ENCODE data around the gene TMEM63C. TPM values are rescaled to one million over a fixed set of nuclear protein-coding genes. Genes with fewer than 3 reads are reported as not detected.

Gene TMEM63C
- total and polyA plus RNA-seq, 8 donors: 0.14 to 8.8 (median 1.4) TPM; not detected in 2

GRCh38 chr14:77268989-77269600, 87.5 kb downstream of the TMEM63C start:
- peaks cover 8 to 67% (median 32%) of the 10 kb centered on the region in 3 donors for H3K27me3 ChIP-seq
- H3K27ac ChIP-seq: no peak overlapping the region
- peak in 1 of 2 donors; percentile 15 for DNase-seq
- no peaks in the 10 kb centered on the region for H3K36me3 ChIP-seq
- no peak overlapping the region for H3K4me3 ChIP-seq
- WGBS, 5 donors: 28 to 38% (median 32%) methylated on average over 6 to 8 of the region's 8 CpGs
- H3K9me3 ChIP-seq: peaks cover 0 to 23% (median 17%) of the 10 kb centered on the region in 4 donors
- intact Hi-C loops (cut with DNase I; ENCODE audit: low total_unique reads): no loop called here
- H3K4me1 ChIP-seq: peaks cover 0 to 17% (median 9%) of the 10 kb centered on the region in 4 donors
- TF ChIP-seq CTCF (IDR thresholded peaks at IDR 0.05): no peak
- TF ChIP-seq POLR2A (IDR thresholded peaks at IDR 0.05): no peak
- no peak for TF ChIP-seq POLR2AphosphoS5 (IDR thresholded peaks at IDR 0.05)
- TF ChIP-seq EP300 (IDR thresholded peaks at IDR 0.05): no peak

DNA sequence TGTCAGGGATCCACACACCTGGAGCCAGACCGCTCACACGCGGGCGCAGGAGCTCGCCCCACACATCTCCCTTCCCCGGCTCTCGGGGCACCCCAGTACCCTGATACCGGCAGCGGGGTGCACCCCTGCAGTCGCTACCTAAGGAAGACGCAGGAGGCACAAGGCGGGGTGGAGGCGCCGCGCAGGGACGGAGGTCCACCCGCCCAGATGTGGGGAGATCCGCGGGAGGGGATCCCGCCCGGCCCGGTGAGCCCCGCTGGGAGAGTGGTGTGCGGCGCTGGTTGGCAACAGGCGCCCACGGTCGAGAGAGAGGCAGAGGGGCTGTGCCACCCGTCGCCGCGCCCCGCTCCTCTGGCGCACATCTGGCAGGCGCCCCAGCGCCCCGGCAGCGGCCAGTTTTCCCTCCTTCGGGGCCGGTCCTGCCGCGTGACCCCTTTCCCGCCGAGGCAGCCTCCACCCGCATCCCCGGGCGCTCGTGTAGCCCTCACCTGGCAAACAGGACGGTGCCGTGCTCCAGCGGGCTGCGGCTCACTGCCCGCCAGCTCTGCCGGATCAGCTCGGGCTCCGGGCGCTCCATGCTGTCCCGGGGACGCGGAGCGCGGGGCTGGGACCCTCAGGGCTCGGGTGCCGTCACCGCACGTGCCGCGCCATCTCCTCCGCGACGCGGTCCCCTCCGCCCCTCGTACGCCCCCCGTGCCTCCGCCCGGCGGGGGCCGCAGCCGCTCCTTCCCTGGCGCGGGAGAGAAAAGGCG, 88.9 kb downstream of the TMEM63C start:
- TF ChIP-seq POLR2A (IDR thresholded peaks at IDR 0.05) (no peak), POLR2AphosphoS5 (IDR thresholded peaks at IDR 0.05) (no peak), EP300 (IDR thresholded peaks at IDR 0.05) (no peak), CTCF (IDR thresholded peaks at IDR 0.05) (no peak)
- intact Hi-C loops (cut with DNase I; ENCODE audit: low total_unique reads): no loop called here
- H3K27me3 ChIP-seq: peaks cover 8 to 67% (median 32%) of the 10 kb centered on the region in 3 donors
- peak overlapping the region in 1 of 4 donors; percentile 6 for H3K4me3 ChIP-seq
- 3 to 7% (median 4%) methylated on average over 26 to 84 of the region's 84 CpGs; no CpG with 5 or more reads in 1 of the 5 donors for WGBS, 5 donors
- peaks cover 0 to 17% (median 9%) of the 10 kb centered on the region in 4 donors for H3K4me1 ChIP-seq
- DNase-seq: peak in 1 of 2 donors; percentile 16
- peaks cover 0 to 11% (median 0%) of the 10 kb centered on the region in 4 donors for H3K36me3 ChIP-seq
- peaks cover 0 to 23% (median 17%) of the 10 kb centered on the region in 4 donors for H3K9me3 ChIP-seq
- H3K27ac ChIP-seq: no peak overlapping the region

GRCh38 chr14:77271113-77271710, 89.6 kb downstream of the TMEM63C start, which contains the start of gene NGB:
Gene NGB (minus strand): TSS chr14:77271206. CDS start chr14:77270937, 269 bp downstream.
- DNase-seq: no peak
- Histone ChIP-seq H3K4me3 (peak within 1 kb of the TSS in 1 of 4 donors; percentile 6), H3K27me3 (peaks cover 8 to 67% (median 32%) of the 10 kb centered on the region in 3 donors), H3K36me3 (peaks cover 0 to 18% (median 2%) of the 10 kb centered on the region in 4 donors), H3K9me3 (peaks cover 0 to 23% (median 17%) of the 10 kb centered on the region in 4 donors), H3K27ac (no peak within 1 kb of the TSS), H3K4me1 (peaks cover 0 to 17% (median 9%) of the 10 kb centered on the region in 4 donors)
- WGBS, 5 donors: 15 to 49% (median 18%) methylated on average over 9 to 38 of the region's 38 CpGs
- no peak for TF ChIP-seq POLR2A (IDR thresholded peaks at IDR 0.05)
- TF ChIP-seq CTCF (IDR thresholded peaks at IDR 0.05): no peak
- no peak for TF ChIP-seq POLR2AphosphoS5 (IDR thresholded peaks at IDR 0.05)
- no peak for TF ChIP-seq EP300 (IDR thresholded peaks at IDR 0.05)
- intact Hi-C loops (cut with DNase I; ENCODE audit: low total_unique reads): no loop called here

GRCh38 chr14:77272261-77272660, 90.7 kb downstream of the TMEM63C start:
- Histone ChIP-seq H3K27ac (no peak overlapping the region), H3K4me3 (no peak overlapping the region), H3K27me3 (peaks cover 8 to 58% (median 32%) of the 10 kb centered on the region in 3 donors), H3K36me3 (peaks cover 4 to 28% (median 13%) of the 10 kb centered on the region in 4 donors), H3K9me3 (peaks cover 0 to 20% (median 16%) of the 10 kb centered on the region in 4 donors), H3K4me1 (peaks cover 0 to 17% (median 9%) of the 10 kb centered on the region in 4 donors)
- WGBS, 5 donors: 59 to 82% (median 71%) methylated on average over 4 of the region's 4 CpGs
- TF ChIP-seq CTCF (IDR thresholded peaks at IDR 0.05): no peak
- DNase-seq: no peak
- intact Hi-C loops (cut with DNase I; ENCODE audit: low total_unique reads): no loop called here
